ENCODE measurements around the gene PRMT1.
"Not testable (repeated sequence)": the region's sequence is repeated elsewhere in the genome, so short reads cannot be mapped to it uniquely, and the experiment has no call there.

The PRMT1 gene

GRCh38 chr19:49718991-49719390, 41.9 kb downstream of the PRMT1 start:
- no peak for TF ChIP-seq CTCF (IDR thresholded peaks at IDR 0.05; ENCODE audit: control extremely low read depth, extremely low read depth, low read depth, missing control alignments)
- CTCF ChIA-PET = interaction anchor here (1.0 to 1.2 kb wide), 2 partner anchors 16 kb away, joined by 3 to 4 read pairs; no protein-coding TSS in a partner anchor
- DNase-seq (ENCODE audit: extremely low spot score) = no peak
- POLR2A ChIA-PET = no interaction called here

- CTCF ChIA-PET = interaction anchor here (1.0 to 1.2 kb wide), 2 partner anchors 16 to 17 kb away, joined by 3 to 4 read pairs; no protein-coding TSS in a partner anchor
- POLR2A ChIA-PET = interaction anchor here (0.6 kb wide), 1 partner anchor 139 kb away, joined by 4 read pairs; the partner anchor contains the start of gene NOSIP
- DNase-seq (ENCODE audit: extremely low spot score) = not testable (repeated sequence)
Observed at GRCh38 chr19:49719420-49719819, 42.3 kb downstream of the PRMT1 start.

- DNase-seq (ENCODE audit: extremely low spot score) = no peak
- ChIA-PET POLR2A (no interaction called here), CTCF (interaction anchor here (1.2 kb wide), 1 partner anchor 13 kb away, joined by 3 read pairs; no protein-coding TSS in a partner anchor)
- no peak for TF ChIP-seq CTCF (IDR thresholded peaks at IDR 0.05; ENCODE audit: control extremely low read depth, extremely low read depth, low read depth, missing control alignments)
Observed at GRCh38 chr19:49727217-49728030, 50.4 kb downstream of the PRMT1 start.

- no peak for DNase-seq (ENCODE audit: extremely low spot score)
- TF ChIP-seq CTCF (IDR thresholded peaks at IDR 0.05; ENCODE audit: control extremely low read depth, extremely low read depth, low read depth, missing control alignments) = no peak
- POLR2A ChIA-PET = no interaction called here
- CTCF ChIA-PET = interaction anchor here (1.4 kb wide), 1 partner anchor 13 kb away, joined by 5 read pairs; no protein-coding TSS in a partner anchor
Observed at GRCh38 chr19:49730166-49730565, 53.1 kb downstream of the PRMT1 start.

Data from GM10248 (cell line).